GM10847 (cell line): Measurements from ENCODE around the gene DCBLD2.

ENCODE experiments used
- POLR2A ChIP-seq: IDR thresholded peaks from 2 replicates; pipeline ENCODE4 v1.6.1; 2011; ENCODE audit not compliant: insufficient read length; ENCODE audit errors: extremely low read depth

The DCBLD2 gene

GRCh38 chr3:98770261-98771039, 131.0 kb downstream of the DCBLD2 start:
- no peak for TF ChIP-seq POLR2A

GRCh38 chr3:98769448-98769847, 132.0 kb downstream of the DCBLD2 start:
- no peak for TF ChIP-seq POLR2A

- TF ChIP-seq POLR2A = no peak
These were observed 132.5 kb downstream of the DCBLD2 start for GRCh38 chr3:98768961-98769360.

GRCh38 chr3:98766924-98767323, 134.6 kb downstream of the DCBLD2 start:
- TF ChIP-seq POLR2A = no peak

- TF ChIP-seq POLR2A = no peak
These were observed 135.8 kb downstream of the DCBLD2 start for GRCh38 chr3:98765721-98766120.

GRCh38 chr3:98764472-98764884, 137.0 kb downstream of the DCBLD2 start:
- no peak for TF ChIP-seq POLR2A

GRCh38 chr3:98763819-98764418, 137.6 kb downstream of the DCBLD2 start:
- no peak for TF ChIP-seq POLR2A

GRCh38 chr3:98763076-98763475, 138.4 kb downstream of the DCBLD2 start, which contains the start of gene ST3GAL6:
TSS of gene ST3GAL6 (plus strand) at chr3:98763340. CDS start at chr3:98768441, 5,101 bp downstream.
- no peak for TF ChIP-seq POLR2A

- TF ChIP-seq POLR2A = no peak
These were observed 139.8 kb downstream of the DCBLD2 start for GRCh38 chr3:98761643-98762229.

GRCh38 chr3:98759629-98760028, 141.9 kb downstream of the DCBLD2 start:
- no peak for TF ChIP-seq POLR2A

- TF ChIP-seq POLR2A = no peak
These were observed 145.9 kb downstream of the DCBLD2 start for GRCh38 chr3:98755601-98756000.

GRCh38 chr3:98754483-98754882, 147.0 kb downstream of the DCBLD2 start:
- TF ChIP-seq POLR2A = no peak

- no peak for TF ChIP-seq POLR2A
These were observed 151.1 kb downstream of the DCBLD2 start for GRCh38 chr3:98750276-98750919.

- no peak for TF ChIP-seq POLR2A
These were observed 154.6 kb downstream of the DCBLD2 start for GRCh38 chr3:98746882-98747281.

- no peak for TF ChIP-seq POLR2A
These were observed 155.4 kb downstream of the DCBLD2 start for GRCh38 chr3:98746122-98746521.
